NCI-H2171 treated with DMSO at 0.1 percent for 48 hours (cell line): ENCODE data around the gene TEX13D.

ENCODE experiments used
- DNase-seq: peaks from one replicate; lab custom pipeline; 2025; lab: John Stamatoyannopoulos, UW

TEX13D gene

DNA sequence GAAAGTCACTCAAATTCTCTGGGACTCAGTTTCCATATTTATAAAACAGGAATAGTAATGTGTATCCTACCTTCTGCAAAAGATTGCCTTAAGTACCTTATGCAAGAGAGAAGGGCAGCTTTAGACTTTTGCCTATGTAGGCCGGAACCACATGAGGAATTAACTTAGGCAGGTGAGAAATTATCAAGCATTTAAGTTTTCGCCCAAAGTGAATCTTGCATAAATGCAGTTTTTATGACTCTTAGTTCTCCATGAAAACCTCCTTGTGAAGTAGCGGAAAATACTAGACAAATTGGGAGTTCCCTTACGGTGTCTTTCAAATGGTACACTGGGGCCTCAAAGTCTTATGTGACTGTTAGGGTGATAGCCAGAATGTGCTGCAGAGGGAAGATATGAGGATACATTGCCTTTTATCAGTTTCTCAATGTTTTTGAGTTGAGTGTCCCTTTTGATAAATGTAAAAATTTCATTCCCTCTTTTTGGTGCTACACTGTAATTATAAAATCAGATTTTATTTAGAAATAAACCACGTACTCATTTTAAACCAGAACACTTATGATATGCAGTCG, 16.5 kb downstream of the TEX13D start:
- DNase-seq: no peak

DNA sequence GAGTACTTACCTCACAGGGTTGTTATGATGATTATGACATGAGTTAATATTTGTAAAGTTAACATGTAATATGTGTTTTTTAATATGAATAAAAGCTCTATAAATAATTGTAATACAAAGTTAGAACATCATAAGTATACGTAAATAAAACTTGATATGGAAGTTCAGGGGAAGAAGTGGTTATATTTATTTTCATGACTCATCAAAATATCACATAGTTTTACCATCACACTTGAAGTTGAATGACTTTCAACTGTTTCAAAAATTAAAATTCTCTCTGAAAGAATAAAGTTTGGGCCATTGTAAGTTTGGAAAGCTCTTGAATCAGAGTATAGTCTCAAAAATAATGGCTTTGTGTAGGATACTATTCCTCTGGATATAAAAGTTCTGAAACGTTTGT, 22.2 kb downstream of the TEX13D start:
- DNase-seq: no peak

DNA sequence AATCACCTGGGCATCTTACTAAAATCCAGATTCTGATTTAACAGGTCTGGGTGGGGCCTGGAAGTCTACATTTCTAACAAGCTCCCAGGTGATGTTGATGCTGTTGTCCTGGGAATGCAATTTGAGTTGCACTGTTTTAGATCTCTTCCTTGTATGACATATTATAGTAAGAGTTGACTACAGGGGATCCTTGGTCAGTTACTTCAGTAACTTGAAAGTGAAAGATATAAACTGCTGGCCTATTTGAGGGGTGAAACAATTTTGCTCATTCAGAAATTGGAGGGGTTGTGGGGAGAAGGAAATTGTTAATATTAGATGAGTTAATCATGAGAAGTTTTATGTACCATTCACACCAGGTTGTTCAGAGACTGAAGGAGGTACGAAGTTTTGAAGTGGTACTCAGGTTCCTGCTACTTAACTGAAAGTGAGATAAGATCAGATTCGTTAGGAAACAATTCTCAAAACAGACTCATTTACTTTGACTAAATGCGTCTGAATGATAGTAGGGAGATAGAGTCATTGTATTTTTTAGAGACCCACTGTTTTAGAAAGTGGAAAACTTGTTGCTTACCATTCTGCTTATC, 26.4 kb downstream of the TEX13D start:
- no peak for DNase-seq

DNA sequence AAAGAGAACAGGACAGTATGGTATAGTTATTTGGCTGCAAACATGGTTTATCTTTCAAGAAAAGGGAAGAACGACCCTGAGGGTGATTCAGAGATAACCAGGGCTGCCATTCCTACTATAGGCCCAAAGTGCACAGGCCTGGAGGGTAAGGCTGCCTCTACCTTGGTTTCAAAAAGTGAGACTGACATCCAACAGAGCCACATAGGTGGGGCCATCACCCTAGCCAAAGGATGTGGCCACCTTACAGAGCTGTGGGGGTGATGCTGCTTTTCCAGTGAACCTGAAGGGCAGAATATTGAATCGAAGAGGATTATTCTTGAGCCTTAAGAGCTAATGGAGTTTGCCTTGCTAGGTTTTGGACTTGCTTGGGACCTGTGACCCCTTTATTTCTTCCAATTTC, 29.6 kb downstream of the TEX13D start:
- DNase-seq: no peak

DNA sequence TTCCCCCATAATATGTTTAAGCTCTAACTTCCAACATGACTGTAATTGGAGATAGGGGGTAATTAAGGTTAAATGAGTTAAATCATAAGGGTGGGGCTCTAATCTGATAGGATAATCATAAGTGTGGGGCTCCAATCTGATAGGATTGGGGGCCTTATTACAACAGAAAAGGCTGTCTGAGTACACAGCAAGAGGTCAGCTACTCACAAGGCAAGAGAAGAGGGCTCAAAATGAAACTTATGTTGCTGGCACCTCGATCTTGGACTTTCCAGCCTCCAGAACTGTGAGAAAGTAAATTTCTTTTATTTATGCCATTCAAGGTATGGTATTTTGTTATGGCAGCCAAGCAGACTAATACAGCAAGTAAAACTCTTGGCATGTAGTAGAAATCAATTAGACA, 30.3 kb downstream of the TEX13D start:
- DNase-seq: no peak

DNA sequence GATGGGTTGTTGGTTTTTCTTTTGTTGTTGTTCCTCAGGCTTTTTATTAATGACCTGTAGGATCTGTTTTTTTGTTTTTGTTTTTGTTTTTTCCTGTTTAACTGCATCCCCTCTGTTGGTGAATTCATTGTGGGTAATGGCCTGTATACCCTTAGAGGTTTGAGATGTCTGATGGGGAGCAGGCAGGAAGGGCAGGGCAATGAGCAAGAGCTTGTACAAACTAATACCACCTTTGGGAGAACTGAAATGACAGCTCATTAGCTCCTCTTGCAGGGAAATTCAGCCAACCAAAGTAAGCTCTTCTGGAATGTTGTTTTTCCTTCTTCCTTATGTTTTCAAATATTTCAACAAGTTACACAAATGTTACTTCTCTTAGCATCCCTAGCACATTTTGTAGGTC, 37.3 kb downstream of the TEX13D start:
- DNase-seq: no peak

DNA sequence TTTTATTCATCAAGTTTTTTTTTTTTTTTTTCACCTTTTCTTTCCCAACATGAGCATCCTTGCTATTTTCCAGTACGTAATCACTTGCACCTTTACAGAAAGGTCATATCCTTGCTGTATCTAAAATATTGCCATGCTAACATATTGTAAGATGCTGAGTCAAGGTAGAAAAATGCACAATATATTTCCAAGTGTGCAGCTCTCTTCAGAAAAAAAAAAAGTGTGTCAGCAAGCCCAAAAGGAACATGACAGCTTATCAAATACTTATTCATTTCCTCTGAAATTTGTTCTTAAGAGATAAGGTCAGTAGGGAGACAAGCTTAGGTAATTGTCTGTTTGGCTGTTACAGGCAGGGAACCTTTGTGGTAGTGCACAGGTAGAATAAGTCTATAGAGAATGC, 40.9 kb downstream of the TEX13D start:
- DNase-seq: no peak

DNA sequence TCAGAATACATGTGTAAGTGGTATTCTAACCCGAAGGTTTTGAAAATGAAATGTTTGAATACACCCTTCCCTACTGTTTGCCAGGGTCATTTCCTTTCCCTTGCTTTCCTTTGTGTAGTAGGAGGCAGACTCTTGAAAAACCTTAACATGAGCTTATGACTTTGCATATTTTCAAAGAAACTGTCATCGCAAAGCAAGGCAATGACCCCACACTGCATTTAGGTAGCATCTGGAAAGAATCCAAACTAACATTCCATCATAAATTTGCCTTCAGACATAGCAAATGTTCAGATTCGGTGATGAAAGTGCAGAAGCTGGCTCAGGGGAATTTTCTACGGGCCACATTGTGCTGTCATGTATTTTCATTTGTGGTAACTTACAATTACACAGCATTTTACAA, 46.2 kb downstream of the TEX13D start:
- DNase-seq: no peak

DNA sequence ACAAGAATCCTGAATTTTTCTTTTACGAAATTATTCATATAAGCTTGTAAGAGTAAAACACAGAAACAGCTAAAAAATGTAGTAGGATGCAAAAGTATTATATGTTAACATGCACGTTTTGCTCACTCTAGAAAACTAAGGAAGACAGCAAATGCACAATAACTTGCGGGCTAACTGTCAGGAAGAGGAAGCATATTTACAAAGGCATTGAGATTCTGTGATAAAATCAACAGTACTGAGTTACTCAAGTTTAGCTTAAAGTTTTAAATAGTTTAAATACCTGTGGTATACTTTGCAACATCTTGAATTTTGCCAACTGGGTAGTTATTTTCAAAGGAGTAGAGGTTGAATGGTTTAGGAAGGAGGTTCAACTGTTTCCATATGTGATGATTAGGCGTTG, 50.9 kb downstream of the TEX13D start:
- DNase-seq: no peak

DNA sequence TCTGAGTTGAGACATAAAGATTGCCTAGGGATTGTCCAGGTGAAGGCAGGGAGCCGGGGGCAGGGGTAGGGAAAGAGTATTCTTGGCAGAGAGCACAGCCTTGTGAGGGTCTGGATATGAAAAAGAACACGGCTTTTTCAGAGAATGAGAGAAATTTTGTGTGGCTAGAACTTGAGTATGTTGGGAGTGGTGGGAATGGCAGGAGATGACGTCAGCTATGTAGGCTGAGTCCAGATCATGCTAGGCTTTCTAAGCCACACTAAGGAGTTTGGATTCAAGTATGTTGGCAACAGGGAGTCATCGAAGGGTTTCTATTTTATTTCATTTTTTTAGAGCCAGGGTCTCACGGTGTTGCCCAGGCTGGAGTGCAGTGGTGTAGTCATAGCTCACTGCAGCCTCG, 53.9 kb downstream of the TEX13D start:
- no peak for DNase-seq
